ENCODE measurements around the gene HOXC11. TPM values are rescaled to one million over a fixed set of nuclear protein-coding genes. Genes with fewer than 3 reads are reported as not detected.

Gene HOXC11
- polyA plus RNA-seq, 1 experiment = not detected

- peaks cover 95% of the 10 kb centered on the region for H3K27me3 ChIP-seq (ENCODE audit: control insufficient read depth, insufficient read depth, low read length)
- peaks cover 15% of the 10 kb centered on the region; the same call in 1 of the 2 replicates for H3K9me3 ChIP-seq (ENCODE audit: control insufficient read depth, insufficient read depth, low read length)
- DNase-seq (ENCODE audit: low read depth, low spot score) = no peak
- ChIA-PET CTCF (no interaction called here), POLR2A (no interaction called here)
- H3K4me3 ChIP-seq (ENCODE audit: low read depth, low read length) = no peak overlapping the region
- TF ChIP-seq, protein P1, sequence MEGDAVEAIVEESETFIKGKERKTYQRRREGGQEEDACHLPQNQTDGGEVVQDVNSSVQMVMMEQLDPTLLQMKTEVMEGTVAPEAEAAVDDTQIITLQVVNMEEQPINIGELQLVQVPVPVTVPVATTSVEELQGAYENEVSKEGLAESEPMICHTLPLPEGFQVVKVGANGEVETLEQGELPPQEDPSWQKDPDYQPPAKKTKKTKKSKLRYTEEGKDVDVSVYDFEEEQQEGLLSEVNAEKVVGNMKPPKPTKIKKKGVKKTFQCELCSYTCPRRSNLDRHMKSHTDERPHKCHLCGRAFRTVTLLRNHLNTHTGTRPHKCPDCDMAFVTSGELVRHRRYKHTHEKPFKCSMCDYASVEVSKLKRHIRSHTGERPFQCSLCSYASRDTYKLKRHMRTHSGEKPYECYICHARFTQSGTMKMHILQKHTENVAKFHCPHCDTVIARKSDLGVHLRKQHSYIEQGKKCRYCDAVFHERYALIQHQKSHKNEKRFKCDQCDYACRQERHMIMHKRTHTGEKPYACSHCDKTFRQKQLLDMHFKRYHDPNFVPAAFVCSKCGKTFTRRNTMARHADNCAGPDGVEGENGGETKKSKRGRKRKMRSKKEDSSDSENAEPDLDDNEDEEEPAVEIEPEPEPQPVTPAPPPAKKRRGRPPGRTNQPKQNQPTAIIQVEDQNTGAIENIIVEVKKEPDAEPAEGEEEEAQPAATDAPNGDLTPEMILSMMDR (IDR thresholded peaks at IDR 0.05; ENCODE audit: low read depth, low read length) = no peak
- H3K27ac ChIP-seq (ENCODE audit: low read depth, low read length) = no peak overlapping the region
These were observed 37.3 kb upstream of the HOXC11 start for GRCh38 chr12:53935383-53936341.

DNA sequence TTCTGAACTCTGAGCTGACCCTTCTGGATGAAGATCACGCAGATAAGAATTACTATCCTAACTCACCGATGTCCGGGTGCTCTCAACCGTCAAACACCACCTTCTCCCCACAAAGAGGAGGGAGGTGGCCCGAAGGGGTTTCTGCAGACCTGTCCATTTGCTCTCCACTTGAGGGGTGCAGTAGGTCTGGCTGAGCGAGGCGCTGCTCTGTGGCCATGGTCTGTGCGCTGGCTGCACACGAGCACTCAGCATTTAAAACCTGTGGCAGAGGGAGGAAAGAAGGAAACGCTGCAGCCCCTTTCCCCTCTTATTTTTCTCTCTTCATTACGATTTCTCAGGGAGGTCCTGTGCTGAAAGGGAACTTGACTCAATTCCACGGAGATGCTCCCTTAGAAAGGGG is 35.8 kb upstream of the HOXC11 start:
- peaks cover 15% of the 10 kb centered on the region; the same call in 1 of the 2 replicates for H3K9me3 ChIP-seq (ENCODE audit: control insufficient read depth, insufficient read depth, low read length)
- POLR2A ChIA-PET = no interaction called here
- DNase-seq (ENCODE audit: low read depth, low spot score) = no peak
- TF ChIP-seq, protein P1 (IDR thresholded peaks at IDR 0.05; ENCODE audit: low read depth, low read length) = no peak
- CTCF ChIA-PET = no interaction called here
- no peak overlapping the region for H3K4me3 ChIP-seq (ENCODE audit: low read depth, low read length)
- peaks cover 96% of the 10 kb centered on the region for H3K27me3 ChIP-seq (ENCODE audit: control insufficient read depth, insufficient read depth, low read length)
- no peak overlapping the region for H3K27ac ChIP-seq (ENCODE audit: low read depth, low read length)

DNA sequence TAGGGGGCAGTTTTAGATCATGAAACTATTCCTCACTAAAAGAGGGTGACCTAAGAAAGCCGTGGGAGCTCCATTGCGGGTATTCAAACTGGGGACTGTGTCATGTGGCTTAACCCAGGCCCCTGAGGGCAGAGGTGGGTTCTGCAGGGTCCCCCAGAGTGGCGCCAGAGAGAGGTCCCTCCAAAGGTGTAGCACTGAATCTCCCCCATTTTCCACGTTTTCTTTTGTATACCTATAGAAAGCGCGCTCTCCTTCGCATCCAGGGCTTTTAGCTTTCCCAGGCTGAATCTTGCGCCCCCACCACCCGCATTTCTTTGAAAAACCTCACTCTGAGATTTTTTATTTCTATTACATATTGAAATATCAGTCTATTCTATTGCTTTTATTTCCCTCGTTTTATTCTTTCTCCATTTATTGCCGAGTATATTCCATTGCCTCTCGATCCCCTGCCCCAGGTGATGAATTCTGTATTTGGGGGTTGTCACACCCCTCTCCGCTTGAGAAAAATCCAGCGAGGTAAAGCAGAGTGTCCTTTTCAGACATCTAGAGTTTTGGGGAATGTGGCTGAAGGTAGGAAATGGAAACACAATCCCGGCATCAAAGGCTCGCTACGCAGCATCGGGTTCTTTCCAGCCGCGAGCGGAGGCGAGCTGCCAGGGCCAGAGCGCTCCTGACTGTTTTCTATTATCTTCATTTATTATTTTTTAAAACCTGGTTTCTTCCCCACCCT is 35.2 kb upstream of the HOXC11 start:
- Histone ChIP-seq H3K9me3 (ENCODE audit: control insufficient read depth, insufficient read depth, low read length) (peaks cover 15% of the 10 kb centered on the region; the same call in 1 of the 2 replicates), H3K4me3 (ENCODE audit: low read depth, low read length) (no peak overlapping the region), H3K27me3 (ENCODE audit: control insufficient read depth, insufficient read depth, low read length) (peaks cover 94% of the 10 kb centered on the region), H3K27ac (ENCODE audit: low read depth, low read length) (no peak overlapping the region)
- DNase-seq (ENCODE audit: low read depth, low spot score) = no peak
- POLR2A ChIA-PET = no interaction called here
- CTCF ChIA-PET = no interaction called here
- TF ChIP-seq, protein P1 (IDR thresholded peaks at IDR 0.05; ENCODE audit: low read depth, low read length) = no peak

GRCh38 chr12:53938326-53939140 is 34.4 kb upstream of the HOXC11 start, which contains the start of gene HOXC13:
TSS of gene HOXC13 (plus strand) at chr12:53938831. CDS start at chr12:53938907, 76 bp downstream.
- CTCF ChIA-PET = no interaction called here
- POLR2A ChIA-PET = no interaction called here
- H3K27me3 ChIP-seq (ENCODE audit: control insufficient read depth, insufficient read depth, low read length) = peaks cover 93% of the 10 kb centered on the region
- TF ChIP-seq, protein P1 (IDR thresholded peaks at IDR 0.05; ENCODE audit: low read depth, low read length) = no peak
- H3K9me3 ChIP-seq (ENCODE audit: control insufficient read depth, insufficient read depth, low read length) = peaks cover 15% of the 10 kb centered on the region; the same call in 1 of the 2 replicates
- no peak for DNase-seq (ENCODE audit: low read depth, low spot score)
- H3K27ac ChIP-seq (ENCODE audit: low read depth, low read length) = no peak within 1 kb of the TSS
- no peak within 1 kb of the TSS for H3K4me3 ChIP-seq (ENCODE audit: low read depth, low read length)
